ENCODE results near the gene CHST12.

- no peak for TF ChIP-seq EZH2phosphoT487 (IDR thresholded peaks at IDR 0.05; ENCODE audit: borderline replicate concordance, low read depth, low read length)
- no peak for TF ChIP-seq CTCF (conservative IDR thresholded peaks at IDR 0.05; ENCODE audit: low read length)
Measured at GRCh38 chr7:2476776-2477446, 73.5 kb downstream of the CHST12 start.
